ENCODE results near the gene ZNF831.

ZNF831 gene

GRCh38 chr20:59139998-59140397 is 23.6 kb upstream of the ZNF831 start:
- in situ Hi-C loops (cut with HindIII; ENCODE audit: low sequenced_read_pairs) = no loop called here

GRCh38 chr20:59141818-59142581 is 21.6 kb upstream of the ZNF831 start:
- in situ Hi-C loops (cut with HindIII; ENCODE audit: low sequenced_read_pairs) = no loop called here

GRCh38 chr20:59143326-59143725 is 20.3 kb upstream of the ZNF831 start:
- in situ Hi-C loops (cut with HindIII; ENCODE audit: low sequenced_read_pairs) = no loop called here

GRCh38 chr20:59144179-59144830 is 19.3 kb upstream of the ZNF831 start:
- in situ Hi-C loops (cut with HindIII; ENCODE audit: low sequenced_read_pairs) = no loop called here

GRCh38 chr20:59144831-59145196 is 18.8 kb upstream of the ZNF831 start:
- in situ Hi-C loops (cut with HindIII; ENCODE audit: low sequenced_read_pairs) = no loop called here

GRCh38 chr20:59145247-59145923 is 18.2 kb upstream of the ZNF831 start:
- in situ Hi-C loops (cut with HindIII; ENCODE audit: low sequenced_read_pairs) = no loop called here

GRCh38 chr20:59145924-59146779 is 17.5 kb upstream of the ZNF831 start:
- in situ Hi-C loops (cut with HindIII; ENCODE audit: low sequenced_read_pairs) = no loop called here

- in situ Hi-C loops (cut with HindIII; ENCODE audit: low sequenced_read_pairs) = no loop called here
Measured at GRCh38 chr20:59146780-59147565, 16.6 kb upstream of the ZNF831 start.

- in situ Hi-C loops (cut with HindIII; ENCODE audit: low sequenced_read_pairs) = no loop called here
Measured at GRCh38 chr20:59147586-59147985, 16.0 kb upstream of the ZNF831 start.

- in situ Hi-C loops (cut with HindIII; ENCODE audit: low sequenced_read_pairs) = no loop called here
Measured at GRCh38 chr20:59148701-59149493, 14.7 kb upstream of the ZNF831 start.

GRCh38 chr20:59149678-59150504 is 13.7 kb upstream of the ZNF831 start:
- in situ Hi-C loops (cut with HindIII; ENCODE audit: low sequenced_read_pairs) = no loop called here

- in situ Hi-C loops (cut with HindIII; ENCODE audit: low sequenced_read_pairs) = no loop called here
Measured at GRCh38 chr20:59150821-59151251, 12.8 kb upstream of the ZNF831 start.

GRCh38 chr20:59151391-59151790 is 12.2 kb upstream of the ZNF831 start:
- in situ Hi-C loops (cut with HindIII; ENCODE audit: low sequenced_read_pairs) = no loop called here

- in situ Hi-C loops (cut with HindIII; ENCODE audit: low sequenced_read_pairs) = no loop called here
Measured at GRCh38 chr20:59151820-59152219, 11.8 kb upstream of the ZNF831 start.

- in situ Hi-C loops (cut with HindIII; ENCODE audit: low sequenced_read_pairs) = no loop called here
Measured at GRCh38 chr20:59152559-59153354, 10.9 kb upstream of the ZNF831 start.

GRCh38 chr20:59153355-59153681 is 10.3 kb upstream of the ZNF831 start:
- in situ Hi-C loops (cut with HindIII; ENCODE audit: low sequenced_read_pairs) = no loop called here

- in situ Hi-C loops (cut with HindIII; ENCODE audit: low sequenced_read_pairs) = no loop called here
Measured at GRCh38 chr20:59153832-59154231, 9.8 kb upstream of the ZNF831 start.
